ENCODE measurements around the gene KDM4C. TPM values are rescaled to one million over a fixed set of nuclear protein-coding genes. Genes with fewer than 3 reads are reported as not detected.
A peak's percentile ranks its signal among the peaks of the same experiment; 100 is the strongest.
"Not testable (repeated sequence)": the region's sequence is repeated elsewhere in the genome, so short reads cannot be mapped to it uniquely, and the experiment has no call there.

The KDM4C gene
- total and polyA plus RNA-seq, 5 donors from 2014 or later = 27.9 to 99.0 (median 32.0) TPM

DNA sequence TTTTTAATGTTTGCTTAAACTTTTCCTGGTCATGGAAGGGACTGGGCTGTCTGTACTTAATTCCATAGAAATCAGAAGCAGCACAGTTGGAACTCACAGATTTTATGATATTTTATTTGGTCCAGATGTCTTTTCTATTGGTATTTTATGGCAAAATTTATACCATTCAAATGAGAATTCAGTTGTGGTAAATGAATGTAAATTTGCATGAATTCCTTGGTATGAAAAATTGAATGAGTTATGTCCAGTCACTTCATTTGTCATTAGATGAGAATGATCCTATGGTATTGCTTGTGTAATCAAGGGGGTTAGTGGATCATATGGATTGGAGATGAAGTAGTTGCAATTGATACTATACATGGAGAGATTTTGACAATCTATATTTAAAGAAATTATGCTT, 188.0 kb downstream of the KDM4C start:
- Histone ChIP-seq H3K9me3 (ENCODE audit: control insufficient read depth in 2 of 2, low read length in 2 of 2) (no peaks in the 10 kb centered on the region), H3K36me3 (ENCODE audit: control insufficient read depth, insufficient read depth, low read length) (peaks cover 7% of the 10 kb centered on the region), H3K27ac (ENCODE audit: insufficient read depth, low read length, poor library complexity, severe bottlenecking) (no peak overlapping the region), H3K4me1 (ENCODE audit: control insufficient read depth, insufficient read depth, low read length, poor library complexity, severe bottlenecking) (no peaks in the 10 kb centered on the region), H3K4me3 (ENCODE audit: low read depth, low read length) (no peak overlapping the region), H3K27me3 (ENCODE audit: control insufficient read depth, insufficient read depth, low read length) (no peaks in the 10 kb centered on the region)
- Mint-ChIP-seq H3K9me3 (peaks cover 0 to 1% (median 0%) of the 10 kb centered on the region in 7 donors), H3K4me3 (no peak overlapping the region), H3K4me1 (peaks cover 16 to 40% (median 30%) of the 10 kb centered on the region in 4 donors), H3K36me3 (peaks cover 28% of the 10 kb centered on the region), H3K27ac (no peak overlapping the region), H3K27me3 (no peaks in the 10 kb centered on the region)
- ATAC-seq (ENCODE audit: low read depth in 2 of 2) (no peak), DNase-seq (no peak)

DNA sequence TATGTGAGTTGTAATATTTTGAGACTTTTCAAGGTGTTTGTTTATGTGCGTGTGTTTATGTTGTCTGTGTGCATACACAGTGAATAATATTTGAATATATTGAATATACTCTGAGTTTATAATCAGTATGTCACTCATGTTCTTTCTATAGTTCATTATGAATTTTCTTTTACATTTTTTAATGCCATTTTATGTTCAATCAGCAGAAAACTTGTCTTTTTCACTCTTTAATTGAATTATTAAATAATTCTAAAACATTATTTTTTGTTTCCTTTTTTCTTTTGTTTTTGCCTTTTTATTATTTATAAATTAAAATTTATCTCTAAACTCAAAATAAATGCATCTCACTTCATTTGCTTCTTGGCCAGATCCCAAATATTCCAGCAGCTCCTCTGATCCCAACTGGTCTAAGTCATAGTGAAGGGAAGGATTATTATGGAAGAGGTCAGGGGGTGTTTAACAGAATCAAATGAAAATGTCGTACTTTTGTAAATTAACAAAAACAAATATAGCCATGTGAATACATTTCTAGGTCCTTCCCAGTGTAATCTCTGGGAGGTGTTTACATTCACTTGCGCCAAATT, 188.9 kb downstream of the KDM4C start:
- Mint-ChIP-seq H3K9me3 (peaks cover 0 to 1% (median 0%) of the 10 kb centered on the region in 7 donors), H3K27me3 (no peaks in the 10 kb centered on the region), H3K4me1 (peaks cover 16 to 38% (median 27%) of the 10 kb centered on the region in 4 donors), H3K4me3 (no peak overlapping the region), H3K27ac (no peak overlapping the region), H3K36me3 (peaks cover 20% of the 10 kb centered on the region)
- no peak for DNase-seq
- Histone ChIP-seq H3K4me3 (ENCODE audit: low read depth, low read length) (no peak overlapping the region), H3K27me3 (ENCODE audit: control insufficient read depth, insufficient read depth, low read length) (no peaks in the 10 kb centered on the region), H3K9me3 (ENCODE audit: control insufficient read depth in 2 of 2, low read length in 2 of 2) (no peaks in the 10 kb centered on the region), H3K36me3 (ENCODE audit: control insufficient read depth, insufficient read depth, low read length) (peaks cover 4% of the 10 kb centered on the region), H3K4me1 (ENCODE audit: control insufficient read depth, insufficient read depth, low read length, poor library complexity, severe bottlenecking) (no peaks in the 10 kb centered on the region), H3K27ac (ENCODE audit: insufficient read depth, low read length, poor library complexity, severe bottlenecking) (no peak overlapping the region)
- ATAC-seq (ENCODE audit: low read depth in 2 of 2) = no peak

- H3K27ac ChIP-seq (ENCODE audit: insufficient read depth, low read length, poor library complexity, severe bottlenecking); H3K27me3 ChIP-seq (ENCODE audit: control insufficient read depth, insufficient read depth, low read length); H3K4me3 ChIP-seq (ENCODE audit: low read depth, low read length); H3K9me3 Mint-ChIP-seq; H3K27me3 Mint-ChIP-seq; H3K36me3 Mint-ChIP-seq; H3K4me3 Mint-ChIP-seq; H3K4me1 ChIP-seq (ENCODE audit: control insufficient read depth, insufficient read depth, low read length, poor library complexity, severe bottlenecking); H3K36me3 ChIP-seq (ENCODE audit: control insufficient read depth, insufficient read depth, low read length); H3K27ac Mint-ChIP-seq; H3K9me3 ChIP-seq (ENCODE audit: control insufficient read depth in 2 of 2, low read length in 2 of 2); ATAC-seq (ENCODE audit: low read depth in 2 of 2); DNase-seq: not testable (repeated sequence)
- H3K4me1 Mint-ChIP-seq = peaks cover 13 to 28% (median 20%) of the 10 kb centered on the region in 4 donors
Observed at GRCh38 chr9:6948921-6949320, 191.1 kb downstream of the KDM4C start.

GRCh38 chr9:6955251-6955921, 197.6 kb downstream of the KDM4C start:
- Mint-ChIP-seq H3K27ac (peak overlapping the region in 1 of 3 donors; percentile 29), H3K4me1 (peaks cover 6 to 34% (median 26%) of the 10 kb centered on the region in 4 donors), H3K27me3 (no peaks in the 10 kb centered on the region), H3K9me3 (no peaks in the 10 kb centered on the region), H3K4me3 (no peak overlapping the region), H3K36me3 (peaks cover 9% of the 10 kb centered on the region)
- DNase-seq (peak in 1 of 3 donors; percentile 21), ATAC-seq (ENCODE audit: low read depth in 2 of 2) (peak; percentile 31 to 64)
- Histone ChIP-seq H3K9me3 (ENCODE audit: control insufficient read depth in 2 of 2, low read length in 2 of 2) (no peaks in the 10 kb centered on the region), H3K27me3 (ENCODE audit: control insufficient read depth, insufficient read depth, low read length) (no peaks in the 10 kb centered on the region), H3K4me3 (ENCODE audit: low read depth, low read length) (no peak overlapping the region), H3K36me3 (ENCODE audit: control insufficient read depth, insufficient read depth, low read length) (peaks cover 3% of the 10 kb centered on the region), H3K27ac (ENCODE audit: insufficient read depth, low read length, poor library complexity, severe bottlenecking) (no peak overlapping the region), H3K4me1 (ENCODE audit: control insufficient read depth, insufficient read depth, low read length, poor library complexity, severe bottlenecking) (no peaks in the 10 kb centered on the region)

GRCh38 chr9:6956879-6957278, 199.1 kb downstream of the KDM4C start:
- Mint-ChIP-seq H3K4me1 (peaks cover 8 to 34% (median 25%) of the 10 kb centered on the region in 4 donors), H3K27me3 (no peaks in the 10 kb centered on the region), H3K9me3 (no peaks in the 10 kb centered on the region), H3K27ac (no peak overlapping the region), H3K36me3 (peaks cover 16% of the 10 kb centered on the region), H3K4me3 (no peak overlapping the region)
- no peak overlapping the region for H3K4me3 ChIP-seq (ENCODE audit: low read depth, low read length)
- no peaks in the 10 kb centered on the region for H3K4me1 ChIP-seq (ENCODE audit: control insufficient read depth, insufficient read depth, low read length, poor library complexity, severe bottlenecking)
- H3K27me3 ChIP-seq (ENCODE audit: control insufficient read depth, insufficient read depth, low read length) = no peaks in the 10 kb centered on the region
- peaks cover 8% of the 10 kb centered on the region for H3K36me3 ChIP-seq (ENCODE audit: control insufficient read depth, insufficient read depth, low read length)
- no peak overlapping the region for H3K27ac ChIP-seq (ENCODE audit: insufficient read depth, low read length, poor library complexity, severe bottlenecking)
- no peaks in the 10 kb centered on the region for H3K9me3 ChIP-seq (ENCODE audit: control insufficient read depth in 2 of 2, low read length in 2 of 2)
- no peak for ATAC-seq (ENCODE audit: low read depth in 2 of 2)
- DNase-seq = no peak

- ATAC-seq (ENCODE audit: low read depth in 2 of 2) = no peak
Observed at GRCh38 chr9:6959270-6960000, 201.7 kb downstream of the KDM4C start.

DNA sequence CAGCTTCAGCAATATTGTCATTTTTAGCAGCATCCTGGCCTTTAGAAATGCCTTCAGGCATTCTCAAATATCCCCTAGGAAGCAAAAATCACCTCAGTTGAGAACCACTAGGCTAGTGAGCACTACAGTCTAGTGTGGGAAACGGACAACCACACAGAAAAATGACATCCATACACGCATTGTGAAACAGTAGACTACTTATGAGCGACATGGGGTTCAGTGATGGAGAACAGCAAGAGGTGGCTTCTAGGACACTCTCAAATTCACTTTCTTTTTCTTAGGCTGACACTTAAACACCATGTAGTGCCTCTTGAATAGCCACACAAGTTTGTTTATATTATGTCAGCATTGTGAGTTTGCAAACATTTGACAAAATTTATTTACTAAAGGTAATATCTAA, 203.0 kb downstream of the KDM4C start:
- Mint-ChIP-seq H3K4me1 (peaks cover 0 to 17% (median 6%) of the 10 kb centered on the region in 4 donors), H3K36me3 (peaks cover 26% of the 10 kb centered on the region), H3K27ac (no peak overlapping the region), H3K9me3 (no peaks in the 10 kb centered on the region), H3K4me3 (no peak overlapping the region), H3K27me3 (no peaks in the 10 kb centered on the region)
- no peaks in the 10 kb centered on the region for H3K27me3 ChIP-seq (ENCODE audit: control insufficient read depth, insufficient read depth, low read length)
- ATAC-seq (ENCODE audit: low read depth in 2 of 2) (no peak), DNase-seq (no peak)
- H3K9me3 ChIP-seq (ENCODE audit: control insufficient read depth in 2 of 2, low read length in 2 of 2) = no peaks in the 10 kb centered on the region
- no peak overlapping the region for H3K4me3 ChIP-seq (ENCODE audit: low read depth, low read length)
- H3K27ac ChIP-seq (ENCODE audit: insufficient read depth, low read length, poor library complexity, severe bottlenecking) = no peak overlapping the region
- peaks cover 11% of the 10 kb centered on the region for H3K36me3 ChIP-seq (ENCODE audit: control insufficient read depth, insufficient read depth, low read length)
- H3K4me1 ChIP-seq (ENCODE audit: control insufficient read depth, insufficient read depth, low read length, poor library complexity, severe bottlenecking) = no peaks in the 10 kb centered on the region

More at GRCh38 chr9:6959270-6960000, 201.7 kb downstream of the KDM4C start:
- no peak overlapping the region for H3K4me3 Mint-ChIP-seq
- no peaks in the 10 kb centered on the region for H3K9me3 Mint-ChIP-seq
- H3K36me3 Mint-ChIP-seq = peaks cover 26% of the 10 kb centered on the region
- peaks cover 5 to 28% (median 15%) of the 10 kb centered on the region in 4 donors for H3K4me1 Mint-ChIP-seq
- Histone ChIP-seq H3K9me3 (ENCODE audit: control insufficient read depth in 2 of 2, low read length in 2 of 2) (no peaks in the 10 kb centered on the region), H3K27ac (ENCODE audit: insufficient read depth, low read length, poor library complexity, severe bottlenecking) (no peak overlapping the region), H3K36me3 (ENCODE audit: control insufficient read depth, insufficient read depth, low read length) (peaks cover 8% of the 10 kb centered on the region), H3K4me1 (ENCODE audit: control insufficient read depth, insufficient read depth, low read length, poor library complexity, severe bottlenecking) (no peaks in the 10 kb centered on the region), H3K4me3 (ENCODE audit: low read depth, low read length) (no peak overlapping the region), H3K27me3 (ENCODE audit: control insufficient read depth, insufficient read depth, low read length) (no peaks in the 10 kb centered on the region)
- H3K27ac Mint-ChIP-seq = no peak overlapping the region
- no peak for DNase-seq
- no peaks in the 10 kb centered on the region for H3K27me3 Mint-ChIP-seq

All from CD4-positive, CD25-positive, alpha-beta regulatory T cell (primary cell).